DMS53 treated with DMSO at 0.1 percent for 48 hours (cell line): ENCODE results near the gene NCOA5.
A peak's percentile ranks its signal among the peaks of the same experiment; 100 is the strongest.
"Not testable (repeated sequence)": the region's sequence is repeated elsewhere in the genome, so short reads cannot be mapped to it uniquely, and the experiment has no call there.

Experiments used
- DNase-seq: peaks from one replicate; lab custom pipeline; 2025; ENCODE audit not compliant: unreplicated experiment; lab: John Stamatoyannopoulos, UW

Gene NCOA5

GRCh38 chr20:46093531-46093930 is 3.8 kb upstream of the NCOA5 start:
- no peak for DNase-seq

GRCh38 chr20:46091622-46092535 is 2.1 kb upstream of the NCOA5 start:
- DNase-seq: not testable (repeated sequence)

- peak; percentile 58 for DNase-seq
Observed at GRCh38 chr20:46089167-46089416, 670 bp downstream of the NCOA5 start.

- DNase-seq: no peak
Observed at GRCh38 chr20:46088409-46089166, 1.2 kb downstream of the NCOA5 start.

- DNase-seq: no peak
Observed at GRCh38 chr20:46087161-46087560, 2.6 kb downstream of the NCOA5 start.

- DNase-seq: peak; percentile 71
Observed at GRCh38 chr20:46085179-46085851, 4.4 kb downstream of the NCOA5 start.

GRCh38 chr20:46084805-46085178 is 5.0 kb downstream of the NCOA5 start:
- DNase-seq: no peak

GRCh38 chr20:46083531-46084061 is 6.2 kb downstream of the NCOA5 start:
- DNase-seq: no peak

GRCh38 chr20:46083101-46083500 is 6.7 kb downstream of the NCOA5 start:
- no peak for DNase-seq

- DNase-seq: no peak
Observed at GRCh38 chr20:46081074-46081473, 8.7 kb downstream of the NCOA5 start.

GRCh38 chr20:46078954-46079353 is 10.8 kb downstream of the NCOA5 start:
- no peak for DNase-seq

- no peak for DNase-seq
Observed at GRCh38 chr20:46077642-46078305, 12.0 kb downstream of the NCOA5 start.

- no peak for DNase-seq
Observed at GRCh38 chr20:46076806-46077205, 13.0 kb downstream of the NCOA5 start.

- DNase-seq: no peak
Observed at GRCh38 chr20:46074006-46074405, 15.8 kb downstream of the NCOA5 start.

- no peak for DNase-seq
Observed at GRCh38 chr20:46073443-46073842, 16.3 kb downstream of the NCOA5 start.

- no peak for DNase-seq
Observed at GRCh38 chr20:46073024-46073423, 16.7 kb downstream of the NCOA5 start.

GRCh38 chr20:46071573-46071972 is 18.2 kb downstream of the NCOA5 start:
- DNase-seq: no peak

GRCh38 chr20:46070215-46070900 is 19.4 kb downstream of the NCOA5 start:
- no peak for DNase-seq

- no peak for DNase-seq
Observed at GRCh38 chr20:46065691-46066090, 24.1 kb downstream of the NCOA5 start.

GRCh38 chr20:46065006-46065405 is 24.8 kb downstream of the NCOA5 start:
- DNase-seq: no peak

GRCh38 chr20:46063652-46064054 is 26.1 kb downstream of the NCOA5 start:
- no peak for DNase-seq
